Measurements from ENCODE around the gene PTPRN2.

GRCh38 chr7:157875230-157876179 is 712.1 kb downstream of the PTPRN2 start:
- TF ChIP-seq CTCF (IDR thresholded peaks at IDR 0.05): peak; percentile 80
- TF ChIP-seq ZFX (IDR thresholded peaks at IDR 0.05; ENCODE audit: borderline replicate concordance): no peak
